ENCODE results near the gene SPR.

DNA sequence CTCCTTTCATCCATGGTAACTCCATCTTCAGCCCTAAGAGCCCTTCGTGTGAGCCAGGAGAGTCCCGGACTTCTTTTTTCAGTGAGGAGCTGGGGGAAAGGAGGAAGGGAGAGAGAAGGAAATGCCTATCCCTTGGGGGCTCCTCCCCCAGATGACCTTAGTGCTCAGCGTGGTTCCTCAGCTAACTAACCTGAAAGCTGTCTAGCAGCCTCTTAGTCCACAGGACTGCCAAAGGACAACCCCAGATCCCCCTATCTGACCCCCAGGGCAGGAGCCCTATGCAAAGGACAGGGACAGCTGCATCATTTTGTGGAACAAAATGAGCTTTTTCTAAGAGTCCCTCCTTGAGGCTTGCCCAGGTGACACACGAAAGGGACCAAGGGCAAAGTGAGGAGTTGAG is 7.9 kb downstream of the SPR start:
- TF ChIP-seq POLR2AphosphoS5 (IDR thresholded peaks at IDR 0.05; ENCODE audit: borderline replicate concordance, low read depth, low read length) (no peak), EZH2 (IDR thresholded peaks at IDR 0.05) (no peak), FOXP2 (optimal IDR thresholded peaks at IDR 0.05; ENCODE audit: control extremely low read depth, extremely low read length, insufficient read depth) (no peak)
